CD4-positive, alpha-beta T cell treated with Interleukin-6 at 100 ng/mL for 8 hours (primary cell): ENCODE results near the gene JAKMIP3.

Source experiments
- DNase-seq: peaks from one replicate; pipeline ENCODE4 v3.0.0-alpha.2; 2020; ENCODE audit warnings: mixed read lengths, low spot score

The JAKMIP3 gene

DNA sequence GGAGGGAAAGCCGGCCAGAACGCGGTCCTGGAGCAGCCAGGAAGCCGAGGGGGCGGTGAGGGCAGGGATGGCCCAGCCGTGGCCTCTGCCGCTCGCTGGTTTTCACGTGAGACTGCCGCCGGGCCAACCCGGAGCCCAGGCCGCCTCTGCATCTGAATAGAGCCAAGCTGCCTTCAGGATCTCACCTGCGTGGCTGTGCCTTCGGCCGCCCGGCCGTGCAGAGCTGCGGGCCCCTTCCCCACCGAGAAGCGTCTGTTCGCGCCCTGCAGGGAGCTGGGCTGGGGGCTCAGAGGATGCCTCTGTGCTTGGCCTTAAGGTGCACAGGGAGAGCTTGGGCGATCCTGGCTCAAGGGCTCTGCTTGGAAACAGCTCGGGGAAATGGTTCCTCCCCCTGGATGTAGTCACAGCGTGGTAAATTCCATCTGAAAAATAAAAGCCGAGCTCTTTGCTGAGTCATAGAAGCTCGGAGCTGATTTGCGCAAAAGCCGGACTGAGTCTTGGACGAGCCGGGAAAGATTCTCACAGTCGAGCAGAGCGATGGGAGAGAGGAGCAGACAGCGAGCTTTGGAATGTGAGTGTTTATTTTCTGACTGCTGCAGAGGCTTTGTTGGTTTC is at the start of gene JAKMIP3:
Gene JAKMIP3, plus strand, starts transcription at position 456 of the 615 bp plus-strand sequence. CDS start 38,863 bp downstream, outside the sequence.
- no peak for DNase-seq

DNA sequence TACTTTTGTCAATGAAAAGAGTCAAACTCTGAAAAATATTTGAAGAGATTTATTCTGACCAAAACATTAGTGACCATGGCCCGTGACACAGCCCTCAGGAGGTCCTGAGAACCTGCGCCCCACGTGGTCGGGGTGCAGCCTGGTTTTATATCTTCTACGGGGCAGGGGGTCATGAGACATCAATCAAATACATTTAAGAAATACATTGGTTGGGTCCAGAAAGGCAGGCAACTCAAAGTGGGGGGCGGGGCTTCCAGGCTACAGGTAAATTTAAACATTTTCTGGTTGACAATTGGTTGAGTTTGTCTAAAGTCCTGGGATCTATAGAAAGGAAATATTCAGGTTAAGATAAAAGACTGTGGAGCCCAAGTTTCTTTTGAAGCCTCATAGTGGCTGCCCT is 49.2 kb upstream of the JAKMIP3 start:
- no peak for DNase-seq

DNA sequence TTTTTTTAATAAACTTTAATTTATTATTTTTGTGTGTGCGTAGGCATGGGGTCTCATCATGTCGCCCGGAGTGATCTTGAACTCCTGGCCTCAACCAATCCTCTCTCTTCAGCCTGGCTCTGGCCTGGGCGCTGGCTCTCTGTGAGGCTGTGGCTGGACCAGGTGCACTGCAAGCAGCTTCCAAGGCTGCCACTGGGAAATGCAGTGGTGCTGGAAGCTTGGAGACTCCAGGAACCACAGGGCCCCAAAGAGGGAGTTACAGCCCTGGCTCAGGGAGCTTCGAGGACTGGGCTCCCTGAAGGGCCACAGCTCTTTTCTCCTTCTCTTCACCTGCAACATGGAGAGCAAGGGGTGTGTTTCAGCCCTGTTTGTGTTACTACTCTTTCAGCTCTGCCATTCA is 47.3 kb upstream of the JAKMIP3 start:
- DNase-seq, result no peak

DNA sequence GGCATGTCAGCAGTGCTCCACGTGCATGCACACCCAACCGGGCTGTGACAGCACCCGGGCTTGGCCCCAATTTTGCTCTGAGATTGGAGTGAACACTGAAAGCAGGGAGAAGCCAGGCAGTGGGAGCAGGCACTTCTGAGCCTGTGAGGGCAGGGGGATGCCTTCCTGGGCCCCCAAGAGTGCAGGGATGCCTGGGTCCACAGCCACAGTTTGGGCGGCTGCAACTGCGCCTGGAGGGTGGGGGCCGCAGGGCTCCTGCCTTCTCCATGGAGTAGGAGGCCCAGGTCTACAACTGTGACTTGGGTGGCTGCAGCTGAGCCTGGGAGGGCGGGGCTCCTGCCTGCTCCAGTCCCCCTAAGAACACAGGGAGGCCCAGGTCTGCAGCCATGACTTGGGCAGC is 46.4 kb upstream of the JAKMIP3 start:
- DNase-seq, result no peak

DNA sequence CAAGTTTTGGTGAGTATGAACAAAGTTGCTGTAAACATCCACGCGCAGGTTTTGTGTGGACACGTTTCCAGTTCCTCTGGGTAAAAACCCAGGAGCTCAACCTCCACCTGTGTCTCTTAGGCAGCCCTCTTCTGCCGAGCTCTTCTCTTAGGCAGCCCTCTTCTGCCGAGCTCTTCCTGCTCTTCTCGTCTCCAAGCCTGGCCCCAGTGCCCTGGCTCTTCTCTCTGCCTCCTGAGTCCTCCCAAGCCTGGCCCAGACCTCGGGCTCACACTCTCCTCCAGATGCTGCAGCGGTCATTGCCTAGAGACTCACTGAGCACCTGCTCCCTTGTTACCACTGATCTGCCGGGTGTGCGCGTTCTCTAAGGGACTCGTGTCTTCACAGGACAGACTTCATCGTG is 45.3 kb upstream of the JAKMIP3 start:
- no peak for DNase-seq

DNA sequence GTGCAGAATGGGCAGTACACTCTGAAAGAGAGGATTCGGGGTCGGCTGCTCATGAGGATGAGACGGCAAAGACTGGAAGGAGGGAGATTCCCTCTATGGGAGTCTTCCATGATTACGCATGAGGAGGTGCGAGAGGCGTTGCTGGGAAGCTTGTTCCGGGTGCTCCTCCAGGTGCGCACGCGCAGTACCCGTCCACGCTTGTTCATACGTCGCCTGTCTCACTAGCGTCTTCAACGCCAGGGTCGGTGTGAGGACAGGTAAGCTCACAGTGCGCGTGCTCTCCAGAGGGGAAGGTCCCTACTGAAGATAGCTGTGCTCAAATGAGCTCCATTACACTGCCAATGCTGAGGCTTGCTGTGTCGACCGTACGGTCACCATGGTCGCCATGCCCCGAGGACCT is 44.7 kb upstream of the JAKMIP3 start:
- no peak for DNase-seq

DNA sequence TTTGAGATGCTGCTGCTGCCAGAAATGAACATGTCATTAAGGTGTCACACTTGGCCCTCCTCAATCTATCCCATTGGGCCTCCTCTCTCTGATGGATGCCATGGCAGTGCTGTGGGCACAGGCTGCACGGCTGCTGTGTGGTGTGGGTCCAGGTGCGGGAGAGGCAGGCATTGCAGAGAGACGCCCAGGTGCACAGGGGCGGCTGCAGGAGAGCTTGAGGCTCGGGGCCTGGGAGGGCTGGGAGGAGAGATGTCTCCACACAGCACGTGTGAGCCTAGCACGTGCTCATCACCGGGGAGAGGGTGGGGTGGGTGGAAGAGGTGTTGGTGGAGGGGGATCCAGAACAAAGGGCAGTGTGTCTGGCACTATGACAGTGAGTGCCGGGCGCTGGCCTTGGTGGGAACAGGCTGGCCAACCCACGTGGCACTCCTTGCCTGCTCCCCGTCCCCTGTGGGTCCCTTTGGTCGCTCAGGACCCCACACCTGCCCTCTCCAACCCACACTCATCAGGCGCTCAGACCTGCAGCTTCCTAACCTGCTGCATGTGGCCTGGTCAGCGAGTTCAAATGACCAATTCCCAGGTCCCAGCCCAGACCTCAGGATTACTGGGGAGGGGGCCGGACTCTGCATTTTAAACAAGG is 44.1 kb upstream of the JAKMIP3 start:
- no peak for DNase-seq

DNA sequence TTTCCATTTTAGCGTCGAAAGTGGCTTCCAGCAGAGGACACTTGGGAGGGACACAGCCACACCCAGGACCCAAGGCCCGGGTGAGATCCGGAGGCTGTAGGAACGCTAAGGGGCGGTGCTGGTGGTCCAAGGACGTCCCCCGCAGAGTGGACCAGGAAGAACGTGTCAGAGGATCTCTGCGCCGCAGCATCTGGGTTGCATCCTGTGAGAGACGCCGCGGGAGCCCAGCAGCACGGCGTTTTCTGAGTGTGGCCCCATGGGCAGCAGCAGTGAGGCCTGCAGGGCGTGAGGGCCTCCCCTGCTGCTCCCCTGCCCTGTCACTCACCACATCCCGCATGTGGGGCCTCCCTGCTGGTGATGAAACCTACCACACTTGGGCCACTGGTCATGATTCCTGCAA is 43.5 kb upstream of the JAKMIP3 start:
- no peak for DNase-seq

DNA sequence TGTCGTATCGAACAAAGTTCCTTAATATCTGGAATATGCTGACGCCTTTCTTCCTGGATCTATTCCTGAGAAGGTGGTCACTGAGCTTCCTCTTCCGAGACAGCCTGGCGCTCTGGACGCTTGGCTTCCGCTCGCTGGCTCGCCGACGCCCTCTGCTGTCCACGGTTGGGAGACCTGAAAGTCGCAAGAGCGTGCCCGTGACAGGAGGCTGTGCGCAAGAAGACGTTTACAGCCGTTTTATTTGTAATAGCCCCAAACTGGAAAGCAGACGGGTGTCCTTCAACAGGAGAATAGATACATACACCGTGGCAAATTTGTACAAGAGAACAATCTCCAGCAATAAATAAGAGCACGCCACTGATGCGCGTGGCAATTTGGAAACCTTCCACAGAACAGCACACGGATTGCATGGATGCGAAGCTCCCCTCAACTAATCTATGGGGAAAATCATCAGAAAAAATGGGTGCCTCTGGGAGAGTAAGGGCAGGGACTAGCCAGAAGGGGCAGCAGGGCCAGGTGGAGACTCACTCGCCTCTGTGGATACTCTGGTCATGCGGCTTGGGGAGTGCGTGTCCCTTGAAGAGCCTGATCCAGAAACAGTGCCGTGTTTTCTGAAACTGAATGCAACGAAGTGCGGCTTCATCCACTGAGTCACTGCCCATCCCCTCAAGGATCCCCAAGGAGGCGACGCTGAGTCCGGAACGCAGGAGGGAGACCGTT is 42.5 kb upstream of the JAKMIP3 start:
- DNase-seq, result peak; percentile 68

DNA sequence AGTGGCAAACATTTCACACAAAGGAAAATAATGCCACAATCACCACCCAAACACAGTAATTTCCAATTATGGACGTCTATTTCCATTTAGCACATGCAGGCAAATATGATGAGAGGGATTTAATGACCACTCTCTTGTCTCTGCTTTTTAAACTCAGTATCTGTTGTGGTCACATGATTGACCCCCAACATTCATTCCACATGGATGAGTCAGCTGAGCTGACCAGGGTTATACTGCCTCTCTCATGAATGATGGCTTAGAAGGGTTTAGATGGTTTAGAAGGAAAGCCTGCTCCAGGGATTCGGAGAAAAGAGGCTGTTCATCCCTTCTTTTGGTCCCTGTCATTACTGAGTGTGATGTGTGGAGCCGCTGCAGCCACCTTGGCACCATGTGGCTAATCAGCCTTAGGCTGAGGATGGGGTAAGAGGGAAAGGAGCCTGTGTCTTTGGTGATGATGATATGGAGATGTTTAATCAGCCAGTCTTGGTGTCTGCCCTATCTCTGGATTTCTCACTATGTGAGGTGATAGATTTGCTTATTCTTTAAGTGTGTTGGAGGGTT is 38.2 kb upstream of the JAKMIP3 start:
- DNase-seq, result no peak

DNA sequence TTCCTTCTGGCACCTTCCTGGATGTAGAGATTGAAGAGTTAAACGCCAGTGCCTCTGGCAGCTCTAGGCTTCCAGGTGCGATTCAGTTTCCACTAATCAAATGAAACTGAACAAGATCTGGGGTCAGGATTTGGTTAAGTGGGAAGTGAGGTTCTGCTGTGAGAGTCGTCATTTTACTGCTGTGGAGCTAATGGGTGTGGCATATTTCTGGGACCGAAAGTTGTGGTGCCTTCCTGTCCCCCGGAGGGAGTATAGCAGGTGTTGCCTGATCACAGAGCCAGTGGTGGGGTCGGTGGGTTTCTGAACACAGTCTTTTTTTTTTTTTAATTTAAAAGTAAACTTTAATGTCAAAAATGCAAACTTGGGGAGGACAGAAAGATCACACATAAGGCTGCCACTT is 37.0 kb upstream of the JAKMIP3 start:
- no peak for DNase-seq

DNA sequence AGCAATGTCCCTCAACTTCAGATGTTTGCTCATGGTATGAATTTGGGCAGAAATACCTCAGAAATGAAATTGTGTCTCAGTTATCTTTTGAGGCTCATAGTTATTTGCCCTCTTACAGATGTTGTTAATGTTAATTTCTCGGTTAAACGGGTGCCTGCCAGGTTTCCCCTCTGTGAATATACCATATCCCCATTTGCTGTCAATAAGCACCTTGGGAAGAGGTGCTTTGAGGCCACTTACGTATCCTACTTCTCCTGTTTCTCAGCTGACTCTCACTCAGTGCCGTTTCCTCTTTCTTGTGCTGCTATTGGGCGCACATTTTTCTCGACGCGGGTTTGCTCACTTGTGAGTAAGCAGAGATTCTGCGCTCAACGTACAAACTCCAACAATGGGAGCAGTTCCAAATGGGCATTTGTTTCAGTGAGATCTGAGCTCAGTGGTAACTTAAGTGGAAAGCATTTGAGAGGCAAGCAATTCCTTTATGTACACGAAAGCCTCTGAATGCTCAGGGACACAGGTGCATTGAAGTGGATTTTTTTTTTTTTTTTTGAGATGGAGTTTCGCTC is 34.8 kb upstream of the JAKMIP3 start:
- no peak for DNase-seq

DNA sequence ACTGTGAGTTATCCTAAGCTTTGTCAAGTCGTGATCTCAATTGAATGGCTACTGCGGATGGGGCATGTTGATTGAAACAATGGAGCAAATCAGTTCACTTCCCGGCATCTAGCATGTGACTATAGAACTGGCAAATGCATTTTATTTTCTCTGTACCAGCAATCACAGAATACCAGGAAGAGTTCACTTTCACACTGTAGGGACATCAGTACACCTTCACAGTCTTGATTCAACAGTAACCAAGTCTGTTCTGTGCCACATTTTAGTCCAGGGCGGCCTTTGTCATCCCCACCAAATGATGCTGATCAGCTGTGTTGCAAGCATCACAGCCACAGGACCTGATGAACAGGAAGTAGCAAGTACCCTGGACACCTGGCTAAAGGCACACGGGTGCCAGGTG is 32.1 kb upstream of the JAKMIP3 start:
- DNase-seq, result no peak

DNA sequence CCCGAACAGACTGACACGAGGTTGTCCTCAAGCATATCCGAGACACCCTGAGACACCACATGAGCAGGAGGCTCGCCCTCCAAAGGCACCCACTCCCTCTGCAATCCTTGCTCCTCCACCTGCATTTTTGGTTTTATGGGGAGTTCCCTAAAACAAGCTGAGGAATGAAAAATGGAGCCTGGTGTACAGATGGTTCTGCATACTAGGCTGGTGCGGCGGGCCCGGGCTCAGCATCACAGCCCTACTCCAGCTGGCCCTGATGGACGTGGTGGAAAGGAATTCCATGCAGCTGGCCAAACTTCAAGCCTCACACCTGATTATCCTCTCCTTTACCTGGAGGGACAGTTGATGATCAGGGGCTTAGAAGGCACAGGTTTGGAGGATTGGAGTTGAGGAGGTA is 30.3 kb upstream of the JAKMIP3 start:
- no peak for DNase-seq

DNA sequence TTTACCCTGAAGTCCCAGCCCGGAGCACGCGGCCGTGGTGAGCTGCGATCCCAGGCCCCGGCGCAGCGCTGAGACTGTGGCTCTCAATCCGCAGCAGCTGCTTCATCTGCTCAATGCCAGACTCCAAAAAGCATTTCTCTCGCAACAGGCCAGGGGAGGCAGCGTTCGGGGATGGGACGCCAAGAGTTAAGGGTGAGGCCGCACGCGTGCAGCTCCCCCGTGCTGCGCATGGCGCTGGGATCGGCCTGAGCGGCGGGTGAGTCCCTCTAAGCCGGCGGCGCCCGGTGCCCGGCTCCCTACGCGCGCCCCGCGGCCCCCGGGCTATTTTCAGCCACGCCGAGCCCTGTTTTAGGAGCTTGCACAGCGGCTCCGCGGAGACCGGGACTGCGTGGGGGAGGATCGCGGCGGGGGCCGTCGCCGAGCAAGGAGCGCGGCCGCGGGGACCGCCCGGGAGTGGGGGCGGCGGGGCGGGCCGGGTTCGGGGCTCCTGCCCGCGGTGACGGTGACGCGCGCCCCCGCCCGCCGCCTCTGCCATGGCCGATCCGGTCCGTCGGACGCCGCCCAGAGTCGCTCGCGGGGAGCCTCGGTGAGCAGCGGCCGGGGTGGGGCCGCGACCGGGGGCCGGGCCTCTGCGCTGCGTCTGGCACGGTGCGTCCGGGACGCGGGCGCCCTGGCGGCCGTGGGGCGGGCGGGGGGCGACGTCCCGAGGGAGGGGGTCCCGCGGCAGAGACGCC is 29.4 kb upstream of the JAKMIP3 start:
- no peak for DNase-seq

DNA sequence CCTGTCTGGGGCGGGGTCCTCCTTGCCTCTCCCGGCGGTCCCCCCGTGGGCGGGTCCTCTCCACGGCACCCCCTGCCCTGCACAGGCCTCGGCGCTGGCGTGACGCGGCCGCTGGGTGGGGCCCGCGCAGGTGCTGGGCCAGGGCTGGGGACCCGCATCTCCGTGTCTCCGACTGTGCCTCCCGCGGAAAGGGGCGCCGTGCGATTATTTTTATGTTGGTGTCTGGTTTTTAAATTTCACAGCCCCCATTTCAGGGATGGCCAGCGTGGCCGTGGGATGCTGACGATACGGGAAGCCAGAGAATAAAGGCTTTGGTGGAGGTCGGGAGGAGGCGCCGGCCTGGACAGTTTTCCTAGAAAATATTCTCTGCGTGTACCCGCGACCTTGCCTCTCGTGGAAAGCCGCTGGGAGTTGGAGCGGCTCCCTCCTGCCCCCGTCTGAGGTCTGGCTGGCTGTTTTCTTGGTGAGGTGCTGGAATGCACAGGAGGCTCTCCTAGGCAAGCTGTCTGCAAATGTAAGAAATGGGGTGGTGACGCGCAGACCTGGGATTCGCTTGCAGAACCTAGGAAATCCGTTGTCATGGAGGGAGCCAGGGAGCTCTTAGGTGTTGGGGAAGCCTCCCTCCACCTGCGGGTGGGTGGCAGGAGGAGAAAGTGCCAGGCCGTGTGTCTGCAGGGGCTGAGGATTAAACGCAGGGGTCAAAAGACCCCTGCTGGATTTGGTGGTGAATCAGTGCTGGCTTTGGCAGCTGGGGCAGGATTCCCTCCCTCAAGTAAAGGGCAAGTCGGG is 28.7 kb upstream of the JAKMIP3 start:
- DNase-seq, result no peak

DNA sequence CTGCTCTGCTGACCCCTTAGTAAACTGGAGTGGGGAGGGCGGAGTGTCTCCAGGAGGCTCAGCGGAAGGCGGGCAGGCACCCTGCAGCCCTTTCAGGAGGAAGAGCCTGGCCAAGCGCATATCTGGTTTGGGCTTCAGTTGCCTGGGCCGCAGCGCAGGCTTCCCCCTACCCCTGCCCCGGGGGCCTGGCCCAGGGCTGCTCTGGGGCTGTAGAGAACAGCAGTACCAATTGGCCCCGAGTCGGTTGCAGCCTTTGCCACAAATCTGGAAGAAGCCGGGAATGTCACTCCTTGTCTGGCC is 28.1 kb upstream of the JAKMIP3 start:
- DNase-seq, result no peak

DNA sequence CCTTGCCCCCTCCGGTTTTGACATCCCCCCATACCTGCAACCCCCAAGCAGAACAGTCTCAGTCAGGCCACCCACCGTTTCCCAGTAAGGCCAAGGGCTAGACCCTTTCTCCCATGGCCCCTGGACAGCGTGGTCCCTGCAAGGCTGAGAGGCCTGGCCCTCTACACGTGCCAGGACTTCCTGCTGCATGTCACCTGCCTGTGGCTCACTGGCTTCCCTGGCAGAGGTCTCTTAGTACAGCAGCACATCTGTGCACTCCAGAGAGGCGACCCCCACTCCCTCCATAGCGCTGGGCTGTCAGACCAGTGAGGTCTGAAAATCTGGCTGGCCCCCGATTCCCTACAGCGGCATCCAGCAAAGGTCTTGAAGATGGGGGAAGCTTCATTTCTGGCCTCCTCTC is 26.4 kb upstream of the JAKMIP3 start:
- no peak for DNase-seq

DNA sequence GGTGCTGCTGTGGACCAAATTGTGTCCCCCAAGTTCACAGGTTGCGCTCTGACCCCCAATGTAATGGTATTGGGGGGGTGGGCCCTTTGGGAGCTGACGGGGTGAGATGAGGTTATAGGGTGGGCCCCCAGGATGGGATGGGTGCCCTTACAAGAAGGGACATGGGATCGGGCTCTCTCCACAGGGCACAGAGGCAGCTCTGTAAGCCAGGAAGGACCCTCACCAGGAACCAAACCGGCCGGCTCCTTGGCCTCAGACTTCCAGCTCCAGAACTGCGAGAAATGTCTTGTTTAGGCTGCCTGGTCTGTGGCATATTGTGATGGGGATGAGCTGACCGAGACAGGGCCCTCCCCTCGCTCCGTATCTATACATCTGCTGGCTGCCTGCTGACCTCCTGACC is 25.7 kb upstream of the JAKMIP3 start:
- DNase-seq, result no peak

DNA sequence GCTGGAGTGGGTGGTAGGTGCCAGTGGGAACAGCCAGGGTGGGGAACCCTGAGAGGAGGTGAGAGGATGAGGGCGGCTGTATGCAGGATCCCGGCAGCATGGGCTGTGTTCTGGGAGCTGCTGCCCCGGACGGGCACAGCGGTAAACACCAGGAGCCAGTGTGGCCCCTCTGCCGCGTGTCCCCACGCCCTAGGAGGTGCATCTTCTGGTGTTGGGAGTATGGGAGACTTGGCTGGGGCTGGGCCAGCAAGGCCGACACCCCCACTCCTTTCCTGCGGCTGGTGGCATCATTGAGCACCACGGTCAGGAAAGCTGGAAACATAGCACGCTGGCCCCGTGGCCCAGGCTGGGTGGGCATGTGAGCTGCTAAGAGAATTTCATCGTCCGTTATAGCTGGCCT is 24.4 kb upstream of the JAKMIP3 start:
- DNase-seq, result no peak

DNA sequence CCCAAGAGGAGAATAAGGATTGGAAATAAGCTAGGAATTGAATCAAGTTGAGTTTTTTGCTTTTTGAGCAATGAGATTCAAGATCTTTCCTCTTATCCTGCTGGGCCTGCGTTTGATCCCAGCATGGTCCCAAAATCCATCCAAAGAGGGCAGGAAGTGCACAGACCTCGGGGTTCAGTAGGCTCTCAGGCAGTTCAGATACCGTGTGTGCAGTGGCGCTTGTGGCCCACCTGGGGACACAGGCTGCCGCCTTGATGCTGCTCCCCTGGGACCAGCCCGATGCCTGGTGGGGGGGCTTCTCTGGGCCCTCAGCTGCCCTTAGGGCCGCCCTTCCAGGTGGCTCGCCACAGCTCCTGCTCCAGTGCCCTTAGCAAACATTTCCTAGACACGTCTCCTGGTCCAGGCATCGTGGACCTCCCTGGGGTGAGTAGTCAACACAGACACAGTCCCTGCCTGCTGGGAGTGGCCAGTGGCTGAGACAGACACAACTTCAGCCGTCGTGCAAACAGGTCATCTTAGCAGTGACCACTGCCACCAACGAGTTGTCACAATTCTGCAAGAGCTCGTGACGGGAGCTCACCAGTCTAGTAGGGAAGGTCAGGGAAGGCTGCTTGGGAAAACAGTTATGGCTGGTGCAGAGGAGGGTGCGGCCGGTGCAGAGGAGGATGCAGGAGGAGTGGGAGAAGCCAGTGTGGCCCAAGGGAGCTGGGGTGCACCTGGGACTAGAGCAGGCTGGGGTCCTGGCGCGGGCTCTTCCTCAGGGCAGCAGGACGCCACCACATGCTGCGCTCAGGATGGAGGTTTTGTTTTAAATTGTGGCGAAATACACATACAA is 21.7 kb upstream of the JAKMIP3 start:
- no peak for DNase-seq
